ENCODE data around the gene PPP1R15A.

- TF ChIP-seq TAF1 (IDR thresholded peaks at IDR 0.05; ENCODE audit: borderline replicate concordance, low read depth, low read length) (no peak), POLR2A (IDR thresholded peaks at IDR 0.05; ENCODE audit: low read depth, low read length) (no peak), POLR2AphosphoS5 (IDR thresholded peaks at IDR 0.05; ENCODE audit: low read depth, low read length) (no peak)
These were observed 9.8 kb downstream of the PPP1R15A start for GRCh38 chr19:48881741-48882657.

Data from GM12892 (cell line).